NCI-H1105 treated with DMSO at 0.1 percent for 48 hours (cell line): ENCODE data around the gene PLEKHM1.
A peak's percentile ranks its signal among the peaks of the same experiment; 100 is the strongest.

Experiments used
- DNase-seq: peaks from one replicate; lab custom pipeline; 2025; lab: John Stamatoyannopoulos, UW

The PLEKHM1 gene

GRCh38 chr17:45398800-45399199 lies 91.7 kb downstream of the PLEKHM1 start:
- no peak for DNase-seq

DNA sequence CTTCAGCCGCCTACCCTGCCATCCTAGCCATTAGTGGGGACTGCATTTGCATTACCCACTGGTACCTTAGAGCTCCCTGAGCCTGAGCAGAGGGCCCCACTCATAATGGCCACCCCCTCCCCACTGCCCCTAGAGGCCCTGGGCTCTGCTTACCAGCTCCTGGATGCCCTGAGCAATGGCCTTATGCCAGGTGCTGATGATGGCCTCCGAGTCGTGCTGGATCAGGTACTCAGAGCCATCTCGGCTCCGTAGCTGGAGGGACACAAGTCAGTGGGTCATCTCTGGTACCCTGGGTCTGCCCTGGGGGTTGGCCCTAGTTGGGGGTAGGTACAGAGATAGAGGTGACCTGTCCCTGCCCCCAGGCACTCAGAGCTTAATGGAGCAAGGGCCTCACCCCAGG lies 92.7 kb downstream of the PLEKHM1 start:
- DNase-seq: no peak

- no peak for DNase-seq
Measured at GRCh38 chr17:45396496-45397205, 93.9 kb downstream of the PLEKHM1 start.

- no peak for DNase-seq
Measured at GRCh38 chr17:45395569-45396415, 94.7 kb downstream of the PLEKHM1 start.

GRCh38 chr17:45394913-45395568 lies 95.5 kb downstream of the PLEKHM1 start:
- DNase-seq: peak; percentile 42

- DNase-seq: no peak
Measured at GRCh38 chr17:45394564-45394912, 96.0 kb downstream of the PLEKHM1 start.

GRCh38 chr17:45394091-45394490 lies 96.4 kb downstream of the PLEKHM1 start:
- no peak for DNase-seq

GRCh38 chr17:45393411-45393810 lies 97.1 kb downstream of the PLEKHM1 start:
- DNase-seq: no peak

GRCh38 chr17:45391918-45392317 lies 98.6 kb downstream of the PLEKHM1 start:
- no peak for DNase-seq

GRCh38 chr17:45391291-45391690 lies 99.2 kb downstream of the PLEKHM1 start:
- DNase-seq: no peak

DNA sequence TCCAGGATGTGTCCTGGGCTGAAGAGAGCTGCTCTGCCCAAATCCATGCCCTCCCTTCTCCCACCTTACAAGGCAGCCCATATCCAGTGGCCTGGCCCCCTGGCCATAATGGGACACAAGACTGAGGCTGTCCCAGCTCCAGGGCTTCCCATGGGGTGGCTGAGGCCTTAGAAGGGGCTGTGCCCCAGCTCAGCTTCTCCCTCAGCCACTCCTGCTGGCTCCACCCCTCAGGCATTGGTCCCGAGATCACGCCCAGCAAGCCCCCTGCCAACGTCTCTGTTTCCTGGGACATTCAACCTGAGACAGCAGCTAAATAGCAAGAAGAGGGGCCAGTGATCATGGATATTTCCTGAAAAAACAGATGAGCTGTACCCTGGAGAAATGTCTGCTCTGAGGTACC lies 101.2 kb downstream of the PLEKHM1 start:
- DNase-seq: no peak

- DNase-seq: no peak
Measured at GRCh38 chr17:45388604-45389325, 101.8 kb downstream of the PLEKHM1 start.

- no peak for DNase-seq
Measured at GRCh38 chr17:45387739-45388138, 102.8 kb downstream of the PLEKHM1 start.

DNA sequence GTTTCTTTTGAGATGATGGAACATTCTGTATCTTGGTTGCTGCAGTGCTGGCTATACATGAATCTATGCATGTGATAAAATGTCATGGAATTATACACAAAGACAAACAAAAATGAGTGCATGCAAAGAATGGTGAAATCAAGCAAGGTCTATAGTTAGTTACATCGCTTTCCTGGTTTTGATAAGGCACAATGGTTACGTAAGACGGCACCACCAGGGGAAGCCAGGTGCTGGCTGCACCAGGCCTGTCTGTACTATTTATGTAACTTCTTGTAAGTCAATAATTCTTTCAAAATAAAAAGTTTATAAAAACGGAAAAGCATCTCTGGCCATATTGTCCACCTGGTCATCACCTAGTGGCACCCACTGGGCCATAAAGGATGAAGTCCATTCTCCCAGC lies 104.3 kb downstream of the PLEKHM1 start:
- no peak for DNase-seq
